ENCODE results near the gene SFRP5. TPM values are rescaled to one million over a fixed set of nuclear protein-coding genes. Genes with fewer than 3 reads are reported as not detected.

The SFRP5 gene
- total and polyA plus RNA-seq, 10 donors, result 0.09 to 3.6 TPM; not detected in 8

DNA sequence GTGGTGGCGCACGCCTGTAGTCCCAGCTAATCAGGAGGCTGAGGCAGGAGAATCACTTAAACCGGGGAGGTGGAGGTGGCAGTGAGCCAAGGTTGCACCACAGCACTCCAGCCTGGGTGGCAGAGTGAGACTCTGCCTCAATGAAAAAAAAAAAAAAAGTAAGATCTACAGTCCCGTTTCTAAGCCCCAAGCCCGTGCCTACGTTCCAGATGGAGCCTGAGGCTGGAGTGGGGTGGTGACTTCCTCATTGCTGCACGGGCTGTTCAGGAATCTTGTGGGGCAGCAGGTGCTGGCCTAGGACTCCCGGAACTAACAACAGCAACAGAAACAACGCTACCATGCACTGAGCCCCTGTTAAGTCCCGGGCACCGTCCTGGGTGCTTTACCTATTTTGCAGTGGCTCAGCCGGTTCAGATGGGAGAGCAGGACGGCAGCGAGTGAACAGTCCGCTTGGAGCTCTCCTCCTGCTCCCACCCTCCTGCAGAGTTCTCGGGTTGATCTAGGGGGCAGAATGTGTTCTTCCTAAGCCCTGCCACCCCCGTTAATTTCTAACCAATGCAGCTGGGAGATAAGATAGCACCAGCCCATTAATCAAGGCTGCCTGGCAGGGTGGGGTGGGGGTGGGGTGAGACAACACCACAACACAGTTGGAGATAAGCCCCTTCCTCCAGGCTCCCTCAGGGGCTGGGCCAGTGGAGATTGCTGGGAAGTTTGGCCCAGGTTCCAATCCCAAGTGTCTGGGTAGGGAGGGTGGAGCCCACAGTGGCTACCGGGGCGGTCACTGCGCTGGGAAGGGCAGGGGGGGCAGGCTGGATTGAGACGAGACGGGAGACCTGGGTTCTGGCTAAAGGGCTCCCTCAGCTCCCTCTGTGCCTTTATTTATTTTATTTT lies 17.0 kb upstream of the SFRP5 start:
- DNase-seq, result no peak
- peaks cover 0 to 47% (median 3%) of the 10 kb centered on the region in 7 donors for H3K27me3 ChIP-seq (replicated peaks in 1 of 7)
- no peak overlapping the region for H3K27ac ChIP-seq
- 18 to 27% (median 22%) methylated on average over 14 to 22 of the region's 22 CpGs for WGBS, 5 donors
- H3K4me1 ChIP-seq, result peaks cover 0 to 17% (median 2%) of the 10 kb centered on the region in 6 donors
- TF ChIP-seq CTCF (IDR thresholded peaks at IDR 0.05 in 8 of 11, conservative IDR thresholded peaks at IDR 0.05 in 3 of 11), result no peak
- TF ChIP-seq POLR2A (IDR thresholded peaks at IDR 0.05), result no peak
- TF ChIP-seq POLR2AphosphoS5 (IDR thresholded peaks at IDR 0.05), result no peak
- H3K36me3 ChIP-seq, result no peaks in the 10 kb centered on the region
- no peaks in the 10 kb centered on the region for H3K9me3 ChIP-seq
- no peak overlapping the region for H3K4me3 ChIP-seq
- intact Hi-C loops (cut with DNase I; ENCODE audit: low total_unique reads), result no loop called here

DNA sequence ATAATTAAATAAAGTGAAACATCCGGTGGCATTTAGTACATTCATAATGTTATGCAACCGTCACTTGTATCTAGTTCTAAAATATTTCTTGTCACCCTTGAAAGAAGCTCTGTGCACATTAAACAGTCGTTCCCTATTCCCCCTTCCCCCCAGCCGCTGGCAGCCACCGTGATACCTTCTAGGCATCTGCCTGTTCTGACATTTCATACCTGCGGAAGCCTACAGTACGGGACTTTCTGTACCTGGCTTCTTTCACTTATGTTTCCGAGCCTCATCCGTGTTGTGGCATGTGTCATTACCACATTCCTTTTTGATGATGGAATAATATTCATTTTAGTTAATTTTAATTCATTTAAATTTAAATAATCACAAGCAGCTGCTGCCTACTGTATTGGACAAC lies 13.9 kb upstream of the SFRP5 start:
- H3K4me3 ChIP-seq, result no peak overlapping the region
- no peak for TF ChIP-seq CTCF (IDR thresholded peaks at IDR 0.05 in 8 of 11, conservative IDR thresholded peaks at IDR 0.05 in 3 of 11)
- no peak for TF ChIP-seq POLR2A (IDR thresholded peaks at IDR 0.05)
- TF ChIP-seq POLR2AphosphoS5 (IDR thresholded peaks at IDR 0.05), result no peak
- 81 to 89% (median 87%) methylated on average over 9 of the region's 9 CpGs for WGBS, 5 donors
- no peaks in the 10 kb centered on the region for H3K36me3 ChIP-seq
- intact Hi-C loops (cut with DNase I; ENCODE audit: low total_unique reads), result no loop called here
- no peak for DNase-seq
- no peaks in the 10 kb centered on the region for H3K9me3 ChIP-seq
- peaks cover 0 to 24% (median 9%) of the 10 kb centered on the region in 6 donors for H3K4me1 ChIP-seq
- H3K27ac ChIP-seq, result no peak overlapping the region
- H3K27me3 ChIP-seq (replicated peaks in 1 of 7), result peaks cover 0 to 32% (median 3%) of the 10 kb centered on the region in 7 donors

DNA sequence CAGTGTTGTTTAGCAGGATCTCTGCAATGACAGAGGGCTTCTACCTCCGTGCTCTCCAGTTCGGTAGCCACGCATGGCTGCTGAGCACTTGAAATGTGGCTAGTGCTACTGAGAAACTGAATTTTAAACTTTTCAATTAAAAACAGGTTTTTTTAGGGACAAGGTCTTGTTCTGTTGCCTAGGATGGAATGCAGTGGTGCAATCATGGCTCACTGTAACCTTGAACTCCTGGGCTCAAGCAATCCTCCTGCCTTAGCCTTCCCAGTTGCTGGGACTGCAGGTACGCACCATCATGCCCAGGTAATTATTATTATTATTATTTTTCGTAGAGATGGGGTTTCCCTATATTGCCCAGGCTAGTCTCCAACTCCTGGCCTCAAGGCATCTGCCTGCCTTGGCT lies 13.4 kb upstream of the SFRP5 start:
- no peak for DNase-seq
- H3K27me3 ChIP-seq (replicated peaks in 1 of 7), result peaks cover 0 to 31% (median 3%) of the 10 kb centered on the region in 7 donors
- peaks cover 0 to 25% (median 9%) of the 10 kb centered on the region in 6 donors for H3K4me1 ChIP-seq
- no peaks in the 10 kb centered on the region for H3K9me3 ChIP-seq
- WGBS, 5 donors, result 87 to 95% (median 89%) methylated on average over 5 of the region's 5 CpGs
- no peak overlapping the region for H3K4me3 ChIP-seq
- H3K27ac ChIP-seq, result no peak overlapping the region
- intact Hi-C loops (cut with DNase I; ENCODE audit: low total_unique reads), result no loop called here
- TF ChIP-seq POLR2AphosphoS5 (IDR thresholded peaks at IDR 0.05) (no peak), CTCF (IDR thresholded peaks at IDR 0.05 in 8 of 11, conservative IDR thresholded peaks at IDR 0.05 in 3 of 11) (no peak), POLR2A (IDR thresholded peaks at IDR 0.05) (no peak)
- no peaks in the 10 kb centered on the region for H3K36me3 ChIP-seq

DNA sequence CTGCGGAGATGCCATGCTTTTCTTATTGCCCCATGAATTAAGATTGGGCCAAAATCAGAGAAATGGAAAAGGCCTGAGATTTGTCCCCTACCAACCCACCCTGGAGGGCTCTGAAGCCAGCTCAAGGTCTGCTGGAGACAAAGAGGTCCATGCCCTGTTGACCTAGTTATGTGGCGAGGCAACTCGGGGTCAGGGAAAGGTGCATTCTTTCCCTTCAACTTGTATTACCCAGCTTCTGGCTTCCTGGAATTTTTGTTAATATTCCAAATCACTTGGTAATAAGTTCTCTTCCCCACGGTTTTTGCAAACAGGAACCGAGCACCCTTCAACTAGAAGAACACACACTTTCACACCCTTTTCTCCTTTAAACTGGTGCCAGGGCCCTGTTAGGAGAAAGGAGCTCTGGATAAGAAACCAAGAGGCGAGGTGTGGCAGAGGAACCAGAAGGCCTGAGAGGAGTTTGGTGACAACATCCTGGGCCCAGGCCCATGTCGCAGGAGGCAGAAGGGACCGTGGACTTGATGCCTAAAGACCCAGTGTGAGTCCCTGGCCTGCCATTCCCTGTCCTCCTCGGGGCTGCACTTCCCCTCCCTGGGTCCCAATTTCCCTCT lies 12.5 kb upstream of the SFRP5 start:
- Histone ChIP-seq H3K4me1 (peaks cover 0 to 24% (median 9%) of the 10 kb centered on the region in 6 donors), H3K27me3 (replicated peaks in 1 of 7) (peaks cover 0 to 23% (median 3%) of the 10 kb centered on the region in 7 donors), H3K36me3 (no peaks in the 10 kb centered on the region), H3K4me3 (no peak overlapping the region), H3K9me3 (no peaks in the 10 kb centered on the region), H3K27ac (no peak overlapping the region)
- no peak for TF ChIP-seq CTCF (IDR thresholded peaks at IDR 0.05 in 8 of 11, conservative IDR thresholded peaks at IDR 0.05 in 3 of 11)
- DNase-seq, result no peak
- intact Hi-C loops (cut with DNase I; ENCODE audit: low total_unique reads), result no loop called here
- 82 to 88% (median 83%) methylated on average over 9 of the region's 9 CpGs for WGBS, 5 donors

Measured in spleen (tissue), 11 donors.